H1 (cell line): ENCODE measurements around the gene SBF2. TPM values are rescaled to one million over a fixed set of nuclear protein-coding genes. Genes with fewer than 3 reads are reported as not detected.

Experiments used
- CTCF ChIA-PET: fragments of 300-600 bp; sonication (Branson Sonifier 250); formaldehyde crosslinking; loops from one replicate; lab custom pipeline; 2021; ENCODE audit not compliant: partially characterized antibody; lab: Charles Lee
- POLR2A ChIA-PET: fragments of 300-600 bp; sonication (Branson Sonifier 250); formaldehyde crosslinking; loops from one replicate; lab custom pipeline; 2021; ENCODE audit warnings: inconsistent platforms; ENCODE audit not compliant: partially characterized antibody; lab: Charles Lee
- DNase-seq, 2 experiments: peaks; one replicate each; pipeline versions ENCODE4 v3.0.0 to v3.0.0-alpha.2; 2010 to 2022; ENCODE audit warnings: low spot score in 2 of 2, low read depth in 1 of 2, mixed read lengths in 1 of 2
- FAIRE-seq: peaks from 2 replicates; lab custom pipeline; 2011; peaks lifted over from hg19 to GRCh38; lab: Jason Lieb, UNC
- H2AFZ ChIP-seq: 2 replicates; pipeline ENCODE4 v1.8.1; 2012; ENCODE audit warnings: low read length, inconsistent platforms
- H2AK5ac ChIP-seq: 2 replicates; pipeline ENCODE4 v1.6.1; 2013; ENCODE audit warnings: low read depth, low read length
- H2BK120ac ChIP-seq: replicated peaks from 2 replicates; pipeline ENCODE3; 2013; ENCODE audit warnings: low read depth, low read length, inconsistent platforms
- H2BK12ac ChIP-seq: 2 replicates; pipeline ENCODE4 v1.6.1; 2013; ENCODE audit warnings: low read depth, low read length
- H2BK15ac ChIP-seq: 2 replicates; pipeline ENCODE4 v1.6.1; 2013; ENCODE audit warnings: low read length
- H2BK20ac ChIP-seq: 2 replicates; pipeline ENCODE4 v1.6.1; 2013; ENCODE audit warnings: low read length
- H2BK5ac ChIP-seq: 2 replicates; pipeline ENCODE4 v1.6.1; 2013; ENCODE audit warnings: low read depth, low read length
- H3K14ac ChIP-seq: 2 replicates; pipeline ENCODE4 v1.6.1; 2013; ENCODE audit warnings: inconsistent platforms; ENCODE audit not compliant: insufficient read length
- H3K18ac ChIP-seq: 2 replicates; pipeline ENCODE4 v1.6.1; 2013; ENCODE audit warnings: low read length; ENCODE audit errors: extremely low read depth
- H3K23ac ChIP-seq: 2 replicates; pipeline ENCODE4 v1.6.1; 2013; ENCODE audit warnings: inconsistent platforms; ENCODE audit not compliant: insufficient read length
- H3K23me2 ChIP-seq: 2 replicates; pipeline ENCODE4 v1.6.1; 2013; ENCODE audit warnings: low read depth, low read length
- H3K27ac ChIP-seq: 2 replicates; pipeline ENCODE4 v1.6.1; 2011; ENCODE audit warnings: low read depth, low read length, inconsistent platforms
- H3K27me3 ChIP-seq, 4 experiments: replicated peaks in 1 of 4; 1 replicate in 1 of 4; 2 replicates in 3 of 4; pipeline versions ENCODE4 v1.6.1 to v1.8.1; 2011 to 2013; ENCODE audit warnings: low read length in 3 of 4, mild to moderate bottlenecking in 3 of 4, inconsistent platforms in 2 of 4, mixed read lengths in 2 of 4, moderate library complexity in 1 of 4; ENCODE audit not compliant: control insufficient read depth in 3 of 4, insufficient read depth in 3 of 4; ENCODE audit errors: extremely low read depth in 1 of 4
- H3K36me3 ChIP-seq, 4 experiments: 2 replicates each; pipeline versions ENCODE4 v1.6.1 to v1.8.1; 2011 to 2013; ENCODE audit warnings: mild to moderate bottlenecking in 4 of 4, low read length in 3 of 4, moderate library complexity in 2 of 4, control low read depth in 1 of 4, inconsistent platforms in 1 of 4; ENCODE audit not compliant: insufficient read depth in 4 of 4, control insufficient read depth in 2 of 4
- H3K4ac ChIP-seq: replicated peaks from 2 replicates; pipeline ENCODE3; 2013; ENCODE audit warnings: low read length, low read depth, mixed read lengths, inconsistent platforms; ENCODE audit not compliant: insufficient read length
- H3K4me1 ChIP-seq, 4 experiments: replicated peaks in 1 of 4; 1 replicate in 1 of 4; 2 replicates in 3 of 4; pipeline versions ENCODE4 v1.6.1 to v1.8.1; 2011 to 2013; ENCODE audit warnings: low read length in 3 of 4, inconsistent platforms in 2 of 4, mixed read lengths in 1 of 4; ENCODE audit not compliant: insufficient read depth in 4 of 4, control insufficient read depth in 3 of 4
- H3K4me2 ChIP-seq, 2 experiments: 2 replicates each; pipeline versions ENCODE4 v1.6.1 to v1.8.1; 2011 to 2013; ENCODE audit warnings: low read depth in 2 of 2, low read length in 2 of 2, control low read depth in 1 of 2, inconsistent platforms in 1 of 2, mild to moderate bottlenecking in 1 of 2; ENCODE audit not compliant: insufficient read depth in 1 of 2
- H3K4me3 ChIP-seq, 4 experiments: fragments of 200-600, 300-600 bp in 1 of 4; sonication (generic), shearing (Covaris generic), sonication (Bioruptor Twin) in 1 of 4; 2 replicates each; pipeline versions ENCODE4 v1.5.1 to v1.8.1; 2011 to 2016; ENCODE audit warnings: low read length in 4 of 4, low read depth in 3 of 4, control low read depth in 2 of 4, inconsistent platforms in 2 of 4, mild to moderate bottlenecking in 2 of 4, mixed read lengths in 1 of 4, moderate library complexity in 1 of 4; ENCODE audit not compliant: insufficient read depth in 2 of 4; ENCODE audit errors: extremely low read depth in 1 of 4
- H3K56ac ChIP-seq: replicated peaks from 2 replicates; pipeline ENCODE3; 2013; ENCODE audit warnings: low read depth, mild to moderate bottlenecking, mixed read lengths, low read length, inconsistent platforms; ENCODE audit not compliant: insufficient read length
- H3K79me1 ChIP-seq: 2 replicates; pipeline ENCODE4 v1.6.1; 2013; ENCODE audit warnings: low read depth, low read length, control low read depth
- H3K79me2 ChIP-seq, 2 experiments: 2 replicates each; pipeline versions ENCODE4 v1.6.1 to v1.8.1; 2012 to 2013; ENCODE audit warnings: low read length in 2 of 2, mild to moderate bottlenecking in 2 of 2, inconsistent platforms in 1 of 2; ENCODE audit not compliant: insufficient read depth in 2 of 2, control insufficient read depth in 1 of 2
- H3K9ac ChIP-seq, 4 experiments: replicated peaks in 1 of 4; 1 replicate in 1 of 4; 2 replicates in 3 of 4; pipeline versions ENCODE4 v1.6.1 to v1.8.1; 2011 to 2013; ENCODE audit warnings: low read depth in 3 of 4, low read length in 3 of 4, control low read depth in 2 of 4, mild to moderate bottlenecking in 2 of 4, moderate library complexity in 2 of 4, inconsistent platforms in 1 of 4; ENCODE audit errors: extremely low read depth in 1 of 4
- H3K9me3 ChIP-seq, 2 experiments: 2 replicates each; pipeline versions ENCODE4 v1.6.1 to v1.8.1; 2012 to 2013; ENCODE audit warnings: mild to moderate bottlenecking in 2 of 2, moderate library complexity in 2 of 2, control low read depth in 1 of 2, inconsistent platforms in 1 of 2, low read depth in 1 of 2, low read length in 1 of 2, mixed read lengths in 1 of 2; ENCODE audit not compliant: insufficient read depth in 2 of 2
- H4K20me1 ChIP-seq, 2 experiments: replicated peaks in 1 of 2; 2 replicates each; pipeline versions ENCODE3 to v1.8.1; 2011 to 2013; ENCODE audit warnings: inconsistent platforms in 2 of 2, low read length in 2 of 2, mild to moderate bottlenecking in 1 of 2; ENCODE audit not compliant: insufficient read depth in 2 of 2, control insufficient read depth in 1 of 2
- H4K5ac ChIP-seq: 2 replicates; pipeline ENCODE4 v1.6.1; 2013; ENCODE audit warnings: low read length, low read depth, mixed read lengths, inconsistent platforms; ENCODE audit not compliant: insufficient read length
- H4K8ac ChIP-seq: 2 replicates; pipeline ENCODE4 v1.8.0; 2013; ENCODE audit warnings: mild to moderate bottlenecking, moderate library complexity, low read length, inconsistent platforms; ENCODE audit not compliant: insufficient read depth; ENCODE audit errors: extremely low read depth
- H4K91ac ChIP-seq: replicated peaks from 2 replicates; pipeline ENCODE3; 2013; ENCODE audit warnings: low read length, mixed read lengths, inconsistent platforms; ENCODE audit not compliant: insufficient read length
- BCL11A ChIP-seq, 2 experiments: IDR thresholded peaks; one replicate each; pipeline ENCODE4 v1.6.1; 2011; ENCODE audit warnings: low read depth in 2 of 2, low read length in 2 of 2, mild to moderate bottlenecking in 2 of 2
- GTF2F1 ChIP-seq: IDR thresholded peaks from 2 replicates; pipeline ENCODE4 v1.6.1; 2012; ENCODE audit warnings: low read depth, low read length, improper control_type of control experiment, borderline replicate concordance
- JUN ChIP-seq: IDR thresholded peaks from 2 replicates; pipeline ENCODE4 v1.6.1; 2011; ENCODE audit warnings: low read depth, mild to moderate bottlenecking, improper control_type of control experiment, low read length
- KDM5A ChIP-seq: fragments of 200-600 bp; IDR thresholded peaks from 2 replicates; pipeline ENCODE4 v1.7.1; 2012; ENCODE audit warnings: mild to moderate bottlenecking, low read length, inconsistent platforms, mixed read lengths
- NANOG ChIP-seq: IDR thresholded peaks from 2 replicates; pipeline ENCODE4 v1.6.1; 2011; ENCODE audit warnings: low read length, low read depth, mild to moderate bottlenecking, inconsistent platforms; ENCODE audit not compliant: insufficient read depth, poor library complexity, severe bottlenecking
- PHF8 ChIP-seq: fragments of 200-600 bp; sonication (generic); conservative IDR thresholded peaks from 2 replicates; pipeline ENCODE4 v1.7.1; 2012; ENCODE audit warnings: low read depth, mild to moderate bottlenecking, inconsistent platforms, low read length, moderate library complexity
- POLR2AphosphoS5 ChIP-seq: IDR thresholded peaks from 2 replicates; pipeline ENCODE4 v1.6.1; 2011; ENCODE audit warnings: low read depth, low read length
- RFX5 ChIP-seq: IDR thresholded peaks from 2 replicates; pipeline ENCODE4 v1.6.1; 2011; ENCODE audit warnings: low read depth, low read length, improper control_type of control experiment, borderline replicate concordance
- WGBS, 2 experiments: shearing (Covaris generic) in 1 of 2; methylation state at CpG; one replicate each; pipeline versions ENCODE4 v1.1.6 to v1.1.7; 2013 to 2015; ENCODE audit warnings: low lambda C conversion rate in 2 of 2, mixed read lengths in 2 of 2, inconsistent platforms in 1 of 2, low coverage in 1 of 2, missing lambda C conversion rate in 1 of 2; ENCODE audit not compliant: insufficient replicate concordance in 2 of 2, insufficient coverage in 1 of 2, insufficient read length in 1 of 2; ENCODE audit errors: extremely low coverage in 1 of 2, missing lambda C conversion rate in 1 of 2; 5-methylcytosine and 5-hydroxymethylcytosine counted together
- polyA plus RNA-seq, 7 experiments: library from polyadenylated mRNA; depleted of rRNA in 3 of 7; stranded (reverse) in 5 of 7; unstranded in 2 of 7; fragments of >200 nt in 5 of 7; fragments of 200-250 nt in 2 of 7; gene quantifications; 1 replicate in 5 of 7; 2 replicates in 1 of 7; 4 replicates in 1 of 7; pipeline versions ENCODE4 v1.2.1 to v1.2.3, GENCODE V29; 2011 to 2013; ENCODE audit warnings: missing spikeins in 2 of 7, mixed read lengths in 2 of 7
- total RNA-seq: library from RNA; stranded (reverse); fragmentation: NEBNext Ultra II Directional; extraction: Animal tissue kit (Norgen Biotek cat#: 25700); gene quantifications from 2 replicates; pipeline ENCODE4 v1.2.1, GENCODE V29; 2021

Gene SBF2
- total and polyA plus RNA-seq, 2 of the 8 experiments (the other 6 are each of a cell fraction or from before 2014, with no cell fraction given) = 36.7 to 50.5 TPM

GRCh38 chr11:9859554-9860305 is 434.3 kb downstream of the SBF2 start:
- H4K20me1 ChIP-seq = no peaks in the 10 kb centered on the region
- H3K4ac ChIP-seq = no peak overlapping the region
- H4K91ac ChIP-seq = no peak overlapping the region
- FAIRE-seq = no peak
- H3K23ac ChIP-seq = no peak overlapping the region
- DNase-seq = no peak
- H3K56ac ChIP-seq = no peak overlapping the region
- H2AK5ac ChIP-seq = peak overlapping the region; percentile 78; the same call in 1 of the 2 replicates
- POLR2A ChIA-PET = no interaction called here
- no peaks in the 10 kb centered on the region for H3K9me3 ChIP-seq
- H3K79me1 ChIP-seq = no peaks in the 10 kb centered on the region
- H3K14ac ChIP-seq = no peak overlapping the region
- H3K4me2 ChIP-seq = no peak overlapping the region
- TF ChIP-seq RFX5 = no peak
- no peak for TF ChIP-seq POLR2AphosphoS5
- TF ChIP-seq NANOG = no peak
- TF ChIP-seq GTF2F1 = no peak
- no peak for TF ChIP-seq JUN
- TF ChIP-seq PHF8 = no peak
- no peak for TF ChIP-seq KDM5A
- TF ChIP-seq BCL11A (IDR thresholded peaks at IDR 0.05; ENCODE audit: low read depth in 2 of 2, low read length in 2 of 2) = no peak
- TF ChIP-seq, all 59 proteins: peak for 0
- H2BK120ac ChIP-seq = no peak overlapping the region
- H4K5ac ChIP-seq = no peak overlapping the region
- no peak overlapping the region for H4K8ac ChIP-seq
- no peaks in the 10 kb centered on the region for H3K27me3 ChIP-seq
- H3K27ac ChIP-seq = no peak overlapping the region
- no peak overlapping the region for H3K4me3 ChIP-seq
- H2AFZ ChIP-seq = no peak overlapping the region
- no peak overlapping the region for H2BK12ac ChIP-seq
- WGBS, 2 experiments = 86% methylated on average over 5 of the region's 5 CpGs; no CpG with 5 or more reads in 1 of the 2 experiments
- H3K23me2 ChIP-seq = no peaks in the 10 kb centered on the region; the same call in 1 of the 2 replicates
- no peaks in the 10 kb centered on the region for H3K79me2 ChIP-seq
- H2BK20ac ChIP-seq = no peak overlapping the region
- 0 out of 2 replicates have a peak overlapping the region, but pooled peaks have one; percentile 36 for H3K18ac ChIP-seq
- peaks cover 3 to 21% (median 13%) of the 10 kb centered on the region in 4 experiments; a peak in 5 of 7 replicates for H3K4me1 ChIP-seq
- H2BK15ac ChIP-seq = no peak overlapping the region
- no peak overlapping the region for H2BK5ac ChIP-seq
- peaks cover 0 to 8% (median 3%) of the 10 kb centered on the region in 4 experiments; a peak in 3 of 8 replicates for H3K36me3 ChIP-seq
- CTCF ChIA-PET = interaction anchor here (0.6 to 3.5 kb wide), 6 partner anchors 13 to 122 kb away, joined by 3 to 15 read pairs (median 4); no protein-coding TSS in a partner anchor
- no peak overlapping the region for H3K9ac ChIP-seq
